Neutrophil (primary cell): Measurements from ENCODE around the gene DPY30.
"Not testable (repeated sequence)": the region's sequence is repeated elsewhere in the genome, so short reads cannot be mapped to it uniquely, and the experiment has no call there.

ENCODE experiments used
- H3K27ac ChIP-seq: fragments of 200-600 bp; sonication (generic); 2 replicates; pipeline ENCODE4 v1.5.1; 2016; ENCODE audit warnings: mild to moderate bottlenecking, moderate library complexity
- H3K27me3 ChIP-seq: fragments of 200-600 bp; sonication (generic); 2 replicates; pipeline ENCODE4 v1.6.0; 2016; ENCODE audit warnings: mild to moderate bottlenecking
- H3K36me3 ChIP-seq: fragments of 200-600 bp; sonication (generic); 2 replicates; pipeline ENCODE4 v1.5.1; 2017
- H3K4me1 ChIP-seq, 2 experiments: fragments of 200-600 bp in 1 of 2; sonication (generic) in 1 of 2; 1 replicate in 1 of 2; 2 replicates in 1 of 2; pipeline versions ENCODE4 v1.5.1 to v1.6.1; 2013 to 2016; ENCODE audit warnings: low read depth in 1 of 2, low read length in 1 of 2, mild to moderate bottlenecking in 1 of 2, moderate library complexity in 1 of 2; ENCODE audit not compliant: control insufficient read depth in 1 of 2, insufficient read depth in 1 of 2
- H3K4me3 ChIP-seq, 2 experiments: fragments of 200-600 bp in 1 of 2; sonication (generic) in 1 of 2; 1 replicate in 1 of 2; 2 replicates in 1 of 2; pipeline ENCODE4 v1.5.1; 2013 to 2016; ENCODE audit warnings: low read depth in 1 of 2, low read length in 1 of 2, mild to moderate bottlenecking in 1 of 2, moderate library complexity in 1 of 2
- H3K9me3 ChIP-seq: fragments of 200-600 bp; sonication (generic); 2 replicates; pipeline ENCODE4 v1.5.1; 2016
- TF ChIP-seq, protein P1 (sequence below): fragments of 200-600 bp; sonication (generic); IDR thresholded peaks from 2 replicates; pipeline ENCODE4 v1.5.1; 2016; ENCODE audit warnings: antibody characterized with exemption

Gene DPY30

DNA sequence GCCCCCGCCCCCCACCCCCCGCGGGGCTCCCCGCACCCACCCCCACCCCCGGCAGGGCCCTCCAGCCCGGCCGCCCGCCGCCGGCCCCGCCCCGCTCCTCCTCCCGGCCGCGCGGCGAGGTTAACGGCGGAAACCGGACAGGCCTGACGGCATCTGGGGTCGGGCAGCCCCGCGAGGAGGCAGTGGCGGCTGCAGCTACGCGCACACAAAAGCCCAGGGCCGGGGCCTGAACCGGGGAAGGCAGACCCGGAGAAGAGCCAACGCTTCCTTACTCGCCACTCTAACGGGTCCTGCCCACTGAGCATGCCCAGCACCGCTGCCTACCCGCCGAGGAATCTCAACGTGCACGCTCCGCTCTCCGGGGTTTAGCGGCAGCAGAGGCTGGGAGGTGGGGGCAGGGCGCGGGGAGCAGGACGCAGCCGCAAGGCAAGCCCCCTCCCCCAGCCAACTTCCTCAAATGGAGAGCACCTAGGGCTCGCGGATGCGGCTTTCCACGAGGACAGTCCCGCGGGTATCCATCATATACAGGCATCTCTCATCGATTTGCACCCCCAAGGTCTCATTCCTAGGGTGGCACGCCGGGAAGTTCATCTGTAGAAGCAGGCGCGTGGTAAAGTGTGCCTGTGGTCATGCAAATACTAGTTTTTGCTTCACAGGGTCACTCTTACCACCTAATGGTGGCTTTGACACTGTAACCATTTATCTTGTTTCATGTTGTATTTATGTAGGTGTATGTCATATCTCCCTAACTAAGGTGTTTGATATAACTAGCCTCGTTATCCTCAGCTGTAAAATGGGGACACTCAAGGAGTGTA lies 28.7 kb downstream of the DPY30 start, which contains the start of gene MEMO1:
TSS of gene MEMO1 (minus strand) at position 339 of the 815 bp plus-strand sequence. CDS start 761 bp downstream, outside the sequence.
- TF ChIP-seq, protein P1, sequence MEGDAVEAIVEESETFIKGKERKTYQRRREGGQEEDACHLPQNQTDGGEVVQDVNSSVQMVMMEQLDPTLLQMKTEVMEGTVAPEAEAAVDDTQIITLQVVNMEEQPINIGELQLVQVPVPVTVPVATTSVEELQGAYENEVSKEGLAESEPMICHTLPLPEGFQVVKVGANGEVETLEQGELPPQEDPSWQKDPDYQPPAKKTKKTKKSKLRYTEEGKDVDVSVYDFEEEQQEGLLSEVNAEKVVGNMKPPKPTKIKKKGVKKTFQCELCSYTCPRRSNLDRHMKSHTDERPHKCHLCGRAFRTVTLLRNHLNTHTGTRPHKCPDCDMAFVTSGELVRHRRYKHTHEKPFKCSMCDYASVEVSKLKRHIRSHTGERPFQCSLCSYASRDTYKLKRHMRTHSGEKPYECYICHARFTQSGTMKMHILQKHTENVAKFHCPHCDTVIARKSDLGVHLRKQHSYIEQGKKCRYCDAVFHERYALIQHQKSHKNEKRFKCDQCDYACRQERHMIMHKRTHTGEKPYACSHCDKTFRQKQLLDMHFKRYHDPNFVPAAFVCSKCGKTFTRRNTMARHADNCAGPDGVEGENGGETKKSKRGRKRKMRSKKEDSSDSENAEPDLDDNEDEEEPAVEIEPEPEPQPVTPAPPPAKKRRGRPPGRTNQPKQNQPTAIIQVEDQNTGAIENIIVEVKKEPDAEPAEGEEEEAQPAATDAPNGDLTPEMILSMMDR: no peak
- Histone ChIP-seq H3K36me3 (no peaks in the 10 kb centered on the region), H3K27ac (peak within 1 kb of the TSS; percentile 99)

DNA sequence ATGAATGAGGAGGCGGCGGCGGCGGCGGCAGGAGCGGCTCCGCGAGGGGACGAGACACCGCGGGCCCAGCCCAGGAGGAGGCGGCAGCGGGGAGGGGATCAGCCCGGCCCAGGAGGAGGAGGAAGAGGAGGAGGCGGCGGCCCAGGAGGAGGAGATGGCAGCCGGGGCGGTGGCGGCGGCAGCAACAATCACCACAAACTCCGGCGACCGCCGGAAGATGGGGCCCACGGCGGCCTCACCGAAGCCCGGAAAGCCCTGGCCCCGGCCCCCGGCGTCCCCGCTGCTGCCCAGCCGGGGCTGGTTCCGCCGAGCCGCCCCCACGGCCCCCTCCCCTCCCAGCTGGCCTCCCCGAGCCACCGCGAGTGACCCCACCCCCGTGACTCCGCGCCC lies 29.3 kb downstream of the DPY30 start:
- not testable (repeated sequence) for H3K9me3 ChIP-seq, H3K27me3 ChIP-seq, H3K36me3 ChIP-seq
- Histone ChIP-seq H3K27ac (peak overlapping the region; percentile 99), H3K4me1 (peaks cover 57 to 60% of the 10 kb centered on the region in 2 experiments), H3K4me3 (peak overlapping the region; percentile 86)

More for the DNA sequence above, 28.7 kb downstream of the DPY30 start, which contains the start of gene MEMO1:
- H3K4me1 ChIP-seq: peaks cover 51 to 54% of the 10 kb centered on the region in 2 experiments
- peak within 1 kb of the TSS; percentile 86 to 95 for H3K4me3 ChIP-seq
- no peaks in the 10 kb centered on the region for H3K27me3 ChIP-seq
- no peaks in the 10 kb centered on the region for H3K9me3 ChIP-seq

DNA sequence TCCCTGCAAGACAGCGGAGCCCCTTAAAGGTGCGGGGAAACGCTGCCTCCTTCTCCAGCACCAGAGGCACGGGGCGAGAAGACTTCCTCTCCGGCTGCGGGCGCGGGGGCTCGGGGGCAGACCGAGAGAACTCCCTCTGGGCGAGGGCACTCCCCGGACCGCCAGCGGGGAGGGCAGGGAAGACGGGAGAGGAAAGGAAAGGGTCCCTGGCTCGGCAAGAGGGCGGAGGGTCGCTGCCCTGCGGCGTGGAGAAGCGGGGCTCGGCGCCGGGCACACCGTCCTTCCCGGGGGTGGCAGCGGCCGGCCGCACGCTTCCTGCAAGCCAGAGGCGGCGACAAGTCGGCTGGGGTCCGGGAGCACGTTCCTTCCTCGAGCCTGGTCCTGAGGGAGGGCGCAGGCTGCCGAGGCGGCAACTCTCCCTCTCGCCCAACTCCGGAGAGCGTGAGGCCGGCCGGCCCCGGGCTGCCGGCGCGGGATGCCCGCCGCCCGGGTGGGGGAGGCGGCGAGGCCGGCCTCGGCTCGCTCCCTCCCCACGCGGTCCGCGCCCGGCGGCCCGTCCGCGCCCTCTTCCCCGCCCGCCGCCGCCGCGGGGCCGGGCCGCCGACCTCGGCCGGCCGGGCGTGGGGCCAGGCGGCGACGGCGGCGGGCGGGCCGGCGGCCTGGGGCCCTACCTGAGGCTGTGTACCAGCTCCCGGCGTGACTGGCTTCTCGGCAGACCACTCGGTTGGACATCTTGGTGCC lies 29.9 kb downstream of the DPY30 start:
- Histone ChIP-seq H3K27me3 (no peaks in the 10 kb centered on the region), H3K4me1 (peaks cover 62 to 64% of the 10 kb centered on the region in 2 experiments), H3K27ac (peak overlapping the region; percentile 99), H3K9me3 (no peaks in the 10 kb centered on the region), H3K36me3 (no peaks in the 10 kb centered on the region), H3K4me3 (peak overlapping the region; percentile 86 to 95)
- TF ChIP-seq, protein P1: no peak

DNA sequence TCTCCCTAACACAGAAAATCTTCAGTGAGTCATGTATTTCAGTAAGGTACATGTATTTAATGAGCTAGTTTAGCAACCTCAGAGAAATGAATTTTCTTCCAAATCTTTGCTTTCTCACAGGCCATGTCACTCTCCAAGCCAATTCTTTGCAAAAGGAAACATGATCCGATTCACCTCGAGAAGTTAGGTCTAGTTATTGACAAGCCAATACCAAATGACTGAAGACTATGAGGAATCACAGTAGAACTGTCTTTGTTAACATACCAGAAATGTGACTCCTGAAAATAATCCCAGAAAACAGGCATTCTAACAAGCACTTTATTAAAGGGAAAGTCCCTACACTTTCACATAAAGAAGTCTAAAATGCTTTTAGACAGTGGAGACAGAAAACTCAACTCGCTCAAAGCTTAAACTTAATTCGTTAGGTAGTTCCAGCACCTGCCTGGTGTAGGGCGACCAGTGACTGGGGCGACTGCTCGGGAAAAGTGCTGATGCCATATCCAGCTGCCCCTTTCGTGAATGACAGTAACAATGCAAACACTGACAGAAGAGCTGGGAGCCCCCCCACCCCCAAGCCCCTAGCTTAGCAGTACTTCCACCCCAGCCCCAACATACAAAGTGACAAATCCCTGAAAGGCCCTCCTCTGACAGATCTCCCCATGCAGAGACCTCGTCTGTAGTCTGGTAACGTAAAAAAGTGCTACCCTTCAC lies 30.6 kb downstream of the DPY30 start:
- TF ChIP-seq, protein P1: no peak
- no peaks in the 10 kb centered on the region for H3K27me3 ChIP-seq
- H3K36me3 ChIP-seq: no peaks in the 10 kb centered on the region
- H3K4me1 ChIP-seq: peaks cover 62 to 64% of the 10 kb centered on the region in 2 experiments
- peak overlapping the region; percentile 99 for H3K27ac ChIP-seq
- no peaks in the 10 kb centered on the region for H3K9me3 ChIP-seq
- H3K4me3 ChIP-seq: peak overlapping the region; percentile 86 to 95

DNA sequence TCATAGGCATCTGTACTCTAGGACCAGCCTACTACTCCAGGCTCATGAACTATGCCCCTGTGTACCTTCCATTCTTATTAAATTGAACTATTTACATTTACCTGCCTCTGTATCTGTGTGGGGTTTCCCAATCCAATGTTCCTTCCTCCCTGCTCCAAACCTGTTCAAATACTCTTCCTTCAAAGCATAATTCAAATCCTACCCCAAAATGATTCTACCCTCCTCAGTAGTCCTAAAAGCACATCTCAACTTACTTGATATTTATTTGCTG lies 32.5 kb downstream of the DPY30 start:
- Histone ChIP-seq H3K4me3 (no peak overlapping the region), H3K9me3 (no peaks in the 10 kb centered on the region), H3K36me3 (no peaks in the 10 kb centered on the region), H3K27me3 (no peaks in the 10 kb centered on the region), H3K27ac (peak overlapping the region; percentile 99), H3K4me1 (peaks cover 56 to 63% of the 10 kb centered on the region in 2 experiments)
- TF ChIP-seq, protein P1: no peak
